Mesenchymal stem cell (in vitro differentiated cells and primary cell): ENCODE results near the gene UQCC5.

ENCODE experiments used
- DNase-seq: peaks from one replicate; pipeline ENCODE4 v3.0.0-alpha.2; 2013
- H2AFZ ChIP-seq: one replicate; pipeline ENCODE4 v1.6.1; 2013; ENCODE audit warnings: low read depth, mild to moderate bottlenecking, control low read depth, inconsistent platforms, low read length, moderate library complexity
- H2AK5ac ChIP-seq: 2 replicates; pipeline ENCODE4 v1.6.1; 2013; ENCODE audit warnings: low read length, moderate library complexity, mild to moderate bottlenecking, inconsistent platforms; ENCODE audit not compliant: severe bottlenecking
- H2BK120ac ChIP-seq: one replicate; pipeline ENCODE4 v1.6.1; 2013; ENCODE audit warnings: low read depth, mild to moderate bottlenecking, inconsistent platforms, low read length, moderate library complexity
- H2BK12ac ChIP-seq, 2 experiments: one replicate each; pipeline ENCODE4 v1.6.1; 2013; ENCODE audit warnings: inconsistent platforms in 2 of 2, low read length in 2 of 2, mild to moderate bottlenecking in 2 of 2, moderate library complexity in 2 of 2, control low read depth in 1 of 2
- H2BK15ac ChIP-seq: one replicate; pipeline ENCODE4 v1.6.1; 2013; ENCODE audit warnings: mild to moderate bottlenecking, low read depth, inconsistent platforms; ENCODE audit not compliant: poor library complexity, severe bottlenecking
- H2BK5ac ChIP-seq: 2 replicates; pipeline ENCODE4 v1.6.1; 2013; ENCODE audit warnings: low read depth, mild to moderate bottlenecking, low read length, control low read depth, inconsistent platforms; ENCODE audit not compliant: poor library complexity, severe bottlenecking
- H3K14ac ChIP-seq, 2 experiments: one replicate each; pipeline ENCODE4 v1.6.1; 2013; ENCODE audit warnings: inconsistent platforms in 2 of 2, low read length in 2 of 2, control low read depth in 1 of 2, mild to moderate bottlenecking in 1 of 2, moderate library complexity in 1 of 2
- H3K18ac ChIP-seq, 2 experiments: one replicate each; pipeline ENCODE4 v1.6.1; 2013; ENCODE audit warnings: inconsistent platforms in 2 of 2, low read length in 2 of 2, control low read depth in 1 of 2, low read depth in 1 of 2, mild to moderate bottlenecking in 1 of 2
- H3K23ac ChIP-seq, 2 experiments: one replicate each; pipeline ENCODE4 v1.6.1; 2013; ENCODE audit warnings: inconsistent platforms in 2 of 2, low read length in 2 of 2, mild to moderate bottlenecking in 2 of 2, moderate library complexity in 2 of 2, control low read depth in 1 of 2
- H3K27ac ChIP-seq: 2 replicates; pipeline ENCODE4 v1.5.1; 2013; ENCODE audit warnings: mild to moderate bottlenecking, moderate library complexity, low read length, control low read depth, inconsistent platforms; ENCODE audit not compliant: poor library complexity, severe bottlenecking
- H3K27me3 ChIP-seq, 2 experiments: 2 replicates each; pipeline versions ENCODE4 v1.6.1 to v1.7.0; 2013; ENCODE audit warnings: low read length in 2 of 2, mild to moderate bottlenecking in 2 of 2, moderate library complexity in 2 of 2, control low read depth in 1 of 2, inconsistent platforms in 1 of 2; ENCODE audit not compliant: control insufficient read depth in 1 of 2, insufficient read depth in 1 of 2
- H3K36me3 ChIP-seq, 2 experiments: 2 replicates each; pipeline versions ENCODE4 v1.6.1 to v1.7.0; 2013; ENCODE audit warnings: low read length in 2 of 2, control low read depth in 1 of 2, inconsistent platforms in 1 of 2, low read depth in 1 of 2, mild to moderate bottlenecking in 1 of 2; ENCODE audit not compliant: insufficient read depth in 2 of 2, control insufficient read depth in 1 of 2
- H3K4ac ChIP-seq, 2 experiments: one replicate each; pipeline ENCODE4 v1.6.1; 2013; ENCODE audit warnings: inconsistent platforms in 2 of 2, low read length in 2 of 2, mild to moderate bottlenecking in 2 of 2, moderate library complexity in 2 of 2, control low read depth in 1 of 2, low read depth in 1 of 2
- H3K4me1 ChIP-seq: 2 replicates; pipeline ENCODE4 v1.6.1; 2013; ENCODE audit warnings: low read depth, low read length, control low read depth; ENCODE audit not compliant: control insufficient read depth, insufficient read depth
- H3K4me2 ChIP-seq: 2 replicates; pipeline ENCODE4 v1.6.1; 2013; ENCODE audit warnings: low read length, mild to moderate bottlenecking, inconsistent platforms; ENCODE audit not compliant: poor library complexity, severe bottlenecking
- H3K4me3 ChIP-seq, 2 experiments: 2 replicates each; pipeline versions ENCODE4 v1.5.1 to v1.7.0; 2013; ENCODE audit warnings: low read length in 2 of 2, mild to moderate bottlenecking in 2 of 2, control low read depth in 1 of 2, low read depth in 1 of 2; ENCODE audit not compliant: insufficient read depth in 1 of 2
- H3K79me1 ChIP-seq: replicated peaks from 2 replicates; pipeline ENCODE4 v1.6.1; 2013; ENCODE audit warnings: mild to moderate bottlenecking, control low read depth, low read length, inconsistent platforms; ENCODE audit not compliant: poor library complexity, severe bottlenecking
- H3K9ac ChIP-seq: 2 replicates; pipeline ENCODE4 v1.7.0; 2013; ENCODE audit warnings: mild to moderate bottlenecking, low read length, moderate library complexity
- H3K9me3 ChIP-seq: 2 replicates; pipeline ENCODE4 v1.7.0; 2013; ENCODE audit warnings: mild to moderate bottlenecking, low read length; ENCODE audit not compliant: control insufficient read depth
- H4K8ac ChIP-seq: one replicate; pipeline ENCODE4 v1.6.1; 2013; ENCODE audit warnings: inconsistent platforms, mild to moderate bottlenecking, low read length, moderate library complexity
- H4K91ac ChIP-seq: one replicate; pipeline ENCODE4 v1.6.1; 2013; ENCODE audit warnings: mild to moderate bottlenecking, low read length, inconsistent platforms
- WGBS: methylation state at CpG from one replicate; pipeline ENCODE4 v1.1.7; 2013; ENCODE audit warnings: mixed read lengths; 5-methylcytosine and 5-hydroxymethylcytosine counted together

Gene UQCC5

DNA sequence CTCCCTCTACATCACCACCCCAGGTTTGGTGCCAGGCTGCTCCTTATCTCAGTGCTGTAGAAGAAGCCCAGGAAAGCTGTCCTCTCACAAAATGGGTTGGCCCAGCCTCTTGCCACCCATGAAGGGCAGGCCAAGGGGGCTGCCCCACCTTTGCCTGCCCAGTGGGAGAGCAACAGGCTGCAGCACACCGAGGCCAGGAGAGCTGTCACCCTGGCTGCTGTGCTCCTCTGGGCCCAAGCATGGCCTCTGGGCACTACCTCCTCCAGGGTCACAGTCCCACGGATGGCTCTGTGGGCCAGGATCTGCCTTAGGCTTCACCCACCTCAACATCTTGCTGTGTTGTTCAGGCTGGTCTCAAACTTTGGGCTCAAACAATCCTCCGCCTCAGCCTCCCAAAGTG is 47.7 kb upstream of the UQCC5 start:
- H3K9me3 ChIP-seq = no peaks in the 10 kb centered on the region
- no peak overlapping the region for H3K14ac ChIP-seq
- no peak overlapping the region for H3K4ac ChIP-seq
- peaks cover 82 to 96% of the 10 kb centered on the region in 2 experiments for H3K36me3 ChIP-seq
- no peak overlapping the region for H3K4me2 ChIP-seq
- no peak overlapping the region for H3K23ac ChIP-seq
- no peak overlapping the region for H3K4me3 ChIP-seq
- no peak overlapping the region for H2BK15ac ChIP-seq
- no peak overlapping the region for H2AK5ac ChIP-seq
- WGBS = 95% methylated on average over 3 of the region's 3 CpGs
- H4K91ac ChIP-seq = no peak overlapping the region
- no peak overlapping the region for H2BK120ac ChIP-seq
- no peak overlapping the region for H3K27ac ChIP-seq
- H2BK5ac ChIP-seq = no peak overlapping the region
- peaks cover 29% of the 10 kb centered on the region for H3K79me1 ChIP-seq
- no peak overlapping the region for H3K18ac ChIP-seq
- H3K27me3 ChIP-seq = no peaks in the 10 kb centered on the region
- no peak overlapping the region for H2AFZ ChIP-seq
- no peak overlapping the region for H4K8ac ChIP-seq
- H3K9ac ChIP-seq = no peak overlapping the region
- H3K4me1 ChIP-seq = peaks cover 33% of the 10 kb centered on the region
- DNase-seq = no peak
- H2BK12ac ChIP-seq = no peak overlapping the region

DNA sequence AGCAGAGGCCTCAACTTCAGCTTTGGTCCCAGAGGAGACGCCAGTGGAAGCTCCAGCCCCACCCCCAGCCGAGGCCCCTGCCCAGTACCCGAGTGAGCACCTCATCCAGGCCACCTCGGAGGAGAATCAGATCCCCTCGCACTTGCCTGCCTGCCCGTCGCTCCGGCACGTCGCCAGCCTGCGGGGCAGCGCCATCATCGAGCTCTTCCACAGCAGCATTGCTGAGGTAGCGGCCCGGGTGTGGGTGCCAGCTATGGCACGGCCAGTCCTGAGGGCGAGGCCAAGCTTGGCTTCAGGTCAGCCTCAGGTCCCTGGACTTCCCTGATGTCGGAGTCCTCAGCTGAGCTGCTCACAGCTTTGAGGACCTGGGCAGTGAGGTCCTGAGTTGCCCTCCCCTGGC is 47.0 kb upstream of the UQCC5 start:
- peaks cover 82 to 100% of the 10 kb centered on the region in 2 experiments for H3K36me3 ChIP-seq
- H2BK12ac ChIP-seq = no peak overlapping the region
- H3K4ac ChIP-seq = no peak overlapping the region
- no peaks in the 10 kb centered on the region for H3K27me3 ChIP-seq
- no peak overlapping the region for H3K4me3 ChIP-seq
- H3K14ac ChIP-seq = no peak overlapping the region
- peaks cover 31% of the 10 kb centered on the region for H3K79me1 ChIP-seq
- H3K18ac ChIP-seq = no peak overlapping the region
- no peak overlapping the region for H2BK5ac ChIP-seq
- no peak for DNase-seq
- no peak overlapping the region for H2BK15ac ChIP-seq
- peaks cover 36% of the 10 kb centered on the region for H3K4me1 ChIP-seq
- H2AFZ ChIP-seq = no peak overlapping the region
- H3K27ac ChIP-seq = no peak overlapping the region
- 96% methylated on average over 18 of the region's 18 CpGs for WGBS
- no peak overlapping the region for H4K8ac ChIP-seq
- H2BK120ac ChIP-seq = no peak overlapping the region
- peak overlapping the region; percentile 35 for H4K91ac ChIP-seq
- H2AK5ac ChIP-seq = no peak overlapping the region
- no peak overlapping the region for H3K9ac ChIP-seq
- H3K9me3 ChIP-seq = no peaks in the 10 kb centered on the region
- no peak overlapping the region for H3K23ac ChIP-seq
- no peak overlapping the region for H3K4me2 ChIP-seq

DNA sequence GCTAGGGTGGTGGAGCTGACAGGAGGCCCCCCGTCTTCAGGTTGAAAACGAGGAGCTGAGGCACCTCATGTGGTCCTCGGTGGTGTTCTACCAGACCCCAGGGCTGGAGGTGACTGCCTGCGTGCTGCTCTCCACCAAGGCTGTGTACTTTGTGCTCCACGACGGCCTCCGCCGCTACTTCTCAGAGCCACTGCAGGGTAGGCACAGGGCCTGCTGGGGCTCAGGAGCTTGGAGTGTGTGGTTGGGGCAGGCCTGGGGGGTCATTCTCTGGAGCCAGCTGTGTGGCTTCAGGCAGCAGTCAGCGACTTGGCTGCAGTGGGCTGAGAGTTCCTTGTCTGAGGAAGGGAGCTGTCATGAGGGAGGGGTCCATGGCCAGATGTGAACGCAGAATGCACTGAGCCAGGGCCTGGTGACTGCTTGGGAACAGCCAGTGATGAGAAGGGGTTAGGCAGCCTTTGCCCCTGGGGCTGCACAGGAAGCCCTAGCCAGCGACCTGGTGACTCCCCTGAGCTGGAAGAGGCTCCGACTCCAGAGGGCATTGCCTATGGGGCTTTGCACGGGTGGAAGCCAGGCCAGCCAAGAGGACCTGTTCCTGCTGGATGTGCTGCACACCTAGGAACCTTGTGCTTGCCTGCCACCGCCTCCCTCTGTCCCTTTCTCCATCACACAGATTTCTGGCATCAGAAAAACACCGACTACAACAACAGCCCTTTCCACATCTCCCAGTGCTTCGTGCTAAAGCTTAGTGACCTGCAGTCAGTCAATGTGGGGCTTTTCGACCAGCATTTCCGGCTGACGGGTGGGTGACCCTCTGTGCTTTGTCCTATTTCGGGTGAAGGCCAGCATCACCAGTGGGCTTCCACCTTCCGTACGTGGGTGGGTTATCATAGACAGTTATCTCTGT is 46.1 kb upstream of the UQCC5 start:
- Histone ChIP-seq H3K4ac (peak overlapping the region; percentile 7 to 9), H2BK5ac (no peak overlapping the region), H2AFZ (no peak overlapping the region), H3K27me3 (no peaks in the 10 kb centered on the region), H3K23ac (no peak overlapping the region), H3K14ac (peak overlapping the region in 1 of 2 experiments; percentile 3), H3K9me3 (no peaks in the 10 kb centered on the region), H2AK5ac (peak overlapping the region; percentile 13), H2BK12ac (peak overlapping the region in 1 of 2 experiments; percentile 31), H3K27ac (peak overlapping the region; percentile 77), H4K8ac (no peak overlapping the region), H3K79me1 (peaks cover 28% of the 10 kb centered on the region), H3K4me2 (no peak overlapping the region), H3K18ac (peak overlapping the region in 1 of 2 experiments; percentile 46), H3K9ac (no peak overlapping the region), H2BK15ac (no peak overlapping the region), H2BK120ac (no peak overlapping the region), H3K36me3 (peaks cover 78 to 94% of the 10 kb centered on the region in 2 experiments), H3K4me1 (peaks cover 44% of the 10 kb centered on the region), H3K4me3 (no peak overlapping the region), H4K91ac (peak overlapping the region; percentile 52)
- WGBS = 85% methylated on average over 22 of the region's 22 CpGs
- no peak for DNase-seq

DNA sequence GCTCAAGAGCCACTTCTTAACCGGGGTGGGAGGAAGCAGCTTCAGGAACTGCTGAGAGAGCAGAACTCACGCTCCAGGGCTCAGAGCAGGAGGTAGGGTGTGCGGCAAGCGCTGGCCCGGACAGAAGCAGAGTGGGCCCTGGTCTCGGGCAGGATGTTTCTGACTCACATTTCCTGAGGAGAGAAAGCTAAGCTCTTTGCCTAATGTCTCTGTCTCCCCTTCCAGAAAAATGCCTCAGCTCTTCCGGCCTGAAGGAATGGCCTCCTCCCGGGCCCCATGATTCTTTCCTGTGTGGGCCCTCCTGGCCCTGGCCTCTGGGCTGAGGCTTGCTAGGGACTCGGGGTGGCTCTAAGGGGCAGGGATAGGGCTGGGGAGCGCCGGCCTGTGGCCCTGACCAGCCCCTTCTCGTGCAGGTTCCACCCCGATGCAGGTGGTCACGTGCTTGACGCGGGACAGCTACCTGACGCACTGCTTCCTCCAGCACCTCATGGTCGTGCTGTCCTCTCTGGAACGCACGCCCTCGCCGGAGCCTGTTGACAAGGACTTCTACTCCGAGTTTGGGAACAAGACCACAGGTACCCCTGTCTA is 45.4 kb upstream of the UQCC5 start:
- H3K23ac ChIP-seq = peak overlapping the region in 1 of 2 experiments; percentile 59

More for the DNA sequence above, 45.4 kb upstream of the UQCC5 start:
- peaks cover 72 to 87% of the 10 kb centered on the region in 2 experiments for H3K36me3 ChIP-seq
- H3K4me2 ChIP-seq = no peak overlapping the region
- H2BK120ac ChIP-seq = no peak overlapping the region
- H3K14ac ChIP-seq = no peak overlapping the region
- H3K18ac ChIP-seq = peak overlapping the region; percentile 23 to 62
- no peak overlapping the region for H2BK15ac ChIP-seq
- H2AFZ ChIP-seq = no peak overlapping the region
- peak overlapping the region; percentile 44 for H2AK5ac ChIP-seq
- peaks cover 52% of the 10 kb centered on the region for H3K4me1 ChIP-seq
- H3K79me1 ChIP-seq = peaks cover 26% of the 10 kb centered on the region
- peak overlapping the region; percentile 0 for H4K91ac ChIP-seq
- H3K27ac ChIP-seq = peak overlapping the region; percentile 77
- no peak overlapping the region for H3K4me3 ChIP-seq
- WGBS = 71% methylated on average over 23 of the region's 23 CpGs
- no peaks in the 10 kb centered on the region for H3K9me3 ChIP-seq
- H3K9ac ChIP-seq = no peak overlapping the region
- no peak overlapping the region for H4K8ac ChIP-seq
- no peak overlapping the region for H3K4ac ChIP-seq
- H2BK5ac ChIP-seq = no peak overlapping the region
- H3K27me3 ChIP-seq = no peaks in the 10 kb centered on the region
- peak; percentile 72 for DNase-seq
- no peak overlapping the region for H2BK12ac ChIP-seq
